Right atrium auricular region (tissue), 2 donors: ENCODE measurements around the gene FLNA. TPM values are rescaled to one million over a fixed set of nuclear protein-coding genes. Genes with fewer than 3 reads are reported as not detected.

ENCODE experiments used
- DNase-seq: peaks from one replicate; pipeline ENCODE4 v3.0.0-alpha.2; 2019; ENCODE audit warnings: low spot score
- H3K27ac ChIP-seq, 2 donors: fragments of 200-600 bp; sonication (generic); 1 replicate in 1 of 2; 2 replicates in 1 of 2; pipeline ENCODE4 v1.5.1; 2016 to 2019
- H3K27me3 ChIP-seq, 2 donors: fragments of 200-600 bp; sonication (generic); one replicate each; pipeline versions ENCODE4 v1.5.1 to v1.6.0; 2017 to 2019
- H3K36me3 ChIP-seq: fragments of 200-600 bp; sonication (generic); one replicate; pipeline ENCODE4 v1.5.1; 2016
- H3K4me1 ChIP-seq, 2 donors: fragments of 200-600 bp; sonication (generic); one replicate each; pipeline versions ENCODE4 v1.5.1 to v1.6.0; 2017 to 2019
- H3K4me3 ChIP-seq, 2 donors: fragments of 200-600 bp; sonication (generic); 1 replicate in 1 of 2; 2 replicates in 1 of 2; pipeline ENCODE4 v1.5.1; 2017 to 2019; ENCODE audit warnings: mild to moderate bottlenecking in 1 of 2, moderate library complexity in 1 of 2
- H3K9me3 ChIP-seq, 2 donors: fragments of 200-600 bp; sonication (generic); one replicate each; pipeline ENCODE4 v1.5.1; 2019
- total RNA-seq, 2 donors: library from RNA; depleted of rRNA; stranded (reverse); fragments of >200 nt; gene quantifications; one replicate each; pipeline ENCODE4 v1.1.0, GENCODE V29; 2016
- TF ChIP-seq, protein P1 (sequence below), 2 donors: fragments of 200-600 bp; sonication (generic); IDR thresholded peaks; one replicate each; pipeline ENCODE4 v1.5.1; 2019; ENCODE audit warnings: antibody characterized with exemption in 2 of 2

The FLNA gene
- total RNA-seq, 2 donors from 2014 or later = 263 to 419 TPM

GRCh38 chrX:154321152-154321551 is 53.3 kb downstream of the FLNA start:
- Histone ChIP-seq H3K27ac (no peak overlapping the region), H3K36me3 (no peaks in the 10 kb centered on the region), H3K27me3 (no peaks in the 10 kb centered on the region), H3K9me3 (no peaks in the 10 kb centered on the region), H3K4me1 (peaks cover 0 to 13% of the 10 kb centered on the region in 2 donors), H3K4me3 (no peak overlapping the region)
- TF ChIP-seq, protein P1, sequence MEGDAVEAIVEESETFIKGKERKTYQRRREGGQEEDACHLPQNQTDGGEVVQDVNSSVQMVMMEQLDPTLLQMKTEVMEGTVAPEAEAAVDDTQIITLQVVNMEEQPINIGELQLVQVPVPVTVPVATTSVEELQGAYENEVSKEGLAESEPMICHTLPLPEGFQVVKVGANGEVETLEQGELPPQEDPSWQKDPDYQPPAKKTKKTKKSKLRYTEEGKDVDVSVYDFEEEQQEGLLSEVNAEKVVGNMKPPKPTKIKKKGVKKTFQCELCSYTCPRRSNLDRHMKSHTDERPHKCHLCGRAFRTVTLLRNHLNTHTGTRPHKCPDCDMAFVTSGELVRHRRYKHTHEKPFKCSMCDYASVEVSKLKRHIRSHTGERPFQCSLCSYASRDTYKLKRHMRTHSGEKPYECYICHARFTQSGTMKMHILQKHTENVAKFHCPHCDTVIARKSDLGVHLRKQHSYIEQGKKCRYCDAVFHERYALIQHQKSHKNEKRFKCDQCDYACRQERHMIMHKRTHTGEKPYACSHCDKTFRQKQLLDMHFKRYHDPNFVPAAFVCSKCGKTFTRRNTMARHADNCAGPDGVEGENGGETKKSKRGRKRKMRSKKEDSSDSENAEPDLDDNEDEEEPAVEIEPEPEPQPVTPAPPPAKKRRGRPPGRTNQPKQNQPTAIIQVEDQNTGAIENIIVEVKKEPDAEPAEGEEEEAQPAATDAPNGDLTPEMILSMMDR (IDR thresholded peaks at IDR 0.05) = no peak
- DNase-seq = no peak

DNA sequence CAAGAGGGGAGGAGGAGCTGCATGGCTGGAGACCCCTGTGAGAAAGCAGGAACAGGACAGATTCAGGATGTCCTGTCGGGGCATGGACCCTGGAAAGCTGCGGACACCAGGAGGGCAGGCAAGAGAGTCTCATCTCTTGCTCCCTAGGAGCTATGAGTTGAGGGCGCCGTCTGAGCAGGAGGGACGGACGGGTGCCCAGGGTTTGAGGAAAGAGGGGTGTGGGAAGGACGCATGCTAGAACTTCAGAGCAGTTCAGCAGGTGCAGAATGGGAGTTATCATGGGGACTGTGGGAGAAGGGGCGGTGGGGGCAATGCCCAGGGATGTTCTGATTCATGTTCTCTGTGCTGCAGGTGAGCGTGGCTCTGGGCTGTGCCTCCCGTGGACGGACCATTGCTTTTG is 54.0 kb downstream of the FLNA start:
- no peak overlapping the region for H3K27ac ChIP-seq
- DNase-seq = no peak
- H3K4me1 ChIP-seq = peaks cover 0 to 5% of the 10 kb centered on the region in 2 donors
- no peaks in the 10 kb centered on the region for H3K36me3 ChIP-seq
- H3K9me3 ChIP-seq = no peaks in the 10 kb centered on the region
- TF ChIP-seq, protein P1 (IDR thresholded peaks at IDR 0.05) = no peak
- H3K27me3 ChIP-seq = no peaks in the 10 kb centered on the region
- no peak overlapping the region for H3K4me3 ChIP-seq

DNA sequence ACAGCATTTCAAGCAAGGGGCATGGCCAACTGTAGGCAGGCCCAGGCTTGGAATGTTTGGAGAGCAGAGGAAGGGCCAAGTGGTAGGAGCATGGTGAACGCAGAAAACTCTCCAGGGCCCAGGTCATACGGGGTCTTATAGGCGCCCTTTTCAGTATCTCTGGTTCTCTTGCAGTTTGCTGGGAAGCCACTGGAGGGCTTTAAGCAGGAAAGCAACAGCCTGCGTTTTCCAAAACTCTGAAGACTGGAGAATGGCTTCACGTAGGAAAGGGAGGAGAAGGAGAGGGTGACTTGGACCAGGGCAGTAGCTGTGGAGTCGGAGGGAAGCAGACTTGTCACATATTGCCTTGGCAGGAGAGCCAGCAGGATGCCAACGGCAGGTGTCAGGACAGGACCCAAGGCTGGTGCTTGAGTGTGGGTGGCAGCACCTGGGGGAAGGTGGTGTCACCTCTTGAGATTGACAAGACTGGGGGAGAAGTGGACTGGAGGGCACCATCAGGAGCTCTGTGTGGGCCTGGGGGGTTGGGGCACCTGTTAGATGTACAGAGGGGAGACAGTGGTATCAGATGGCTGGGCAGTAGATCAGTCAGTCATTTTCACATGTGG is 56.9 kb downstream of the FLNA start:
- Histone ChIP-seq H3K4me3 (no peak overlapping the region), H3K4me1 (no peaks in the 10 kb centered on the region), H3K9me3 (no peaks in the 10 kb centered on the region), H3K27me3 (no peaks in the 10 kb centered on the region), H3K27ac (no peak overlapping the region), H3K36me3 (no peaks in the 10 kb centered on the region)
- no peak for DNase-seq
- TF ChIP-seq, protein P1 (IDR thresholded peaks at IDR 0.05) = peak in 1 of 2 donors; percentile 59

- Histone ChIP-seq H3K4me3 (no peak overlapping the region), H3K4me1 (no peaks in the 10 kb centered on the region), H3K9me3 (no peaks in the 10 kb centered on the region), H3K27me3 (no peaks in the 10 kb centered on the region), H3K27ac (no peak overlapping the region), H3K36me3 (no peaks in the 10 kb centered on the region)
- TF ChIP-seq, protein P1 (IDR thresholded peaks at IDR 0.05) = no peak
- DNase-seq = no peak
Observed at GRCh38 chrX:154315416-154315815, 59.0 kb downstream of the FLNA start.

DNA sequence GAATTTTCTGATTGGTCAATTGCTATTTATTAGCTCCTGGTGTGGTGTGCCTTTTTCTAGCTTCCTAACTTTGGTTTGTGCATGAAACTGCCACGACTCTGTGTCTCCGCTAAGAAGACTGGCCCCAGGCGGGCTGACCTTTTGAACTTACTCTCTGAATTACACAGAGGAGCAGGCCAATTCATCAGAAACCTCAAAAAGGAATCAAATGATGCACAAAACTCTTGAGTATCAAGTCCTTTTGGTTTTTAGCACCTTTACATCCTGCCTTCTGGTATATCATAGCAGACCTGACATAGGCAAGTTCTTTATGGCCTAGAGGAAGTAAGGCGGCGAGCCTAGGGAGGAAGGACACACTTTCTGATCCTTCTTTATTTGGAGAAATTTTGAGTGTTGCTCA is 61.3 kb downstream of the FLNA start:
- no peak for DNase-seq
- H3K27me3 ChIP-seq = no peaks in the 10 kb centered on the region
- no peaks in the 10 kb centered on the region for H3K4me1 ChIP-seq
- H3K36me3 ChIP-seq = no peaks in the 10 kb centered on the region
- H3K4me3 ChIP-seq = no peak overlapping the region
- no peaks in the 10 kb centered on the region for H3K9me3 ChIP-seq
- TF ChIP-seq, protein P1 (IDR thresholded peaks at IDR 0.05) = no peak
- no peak overlapping the region for H3K27ac ChIP-seq

DNA sequence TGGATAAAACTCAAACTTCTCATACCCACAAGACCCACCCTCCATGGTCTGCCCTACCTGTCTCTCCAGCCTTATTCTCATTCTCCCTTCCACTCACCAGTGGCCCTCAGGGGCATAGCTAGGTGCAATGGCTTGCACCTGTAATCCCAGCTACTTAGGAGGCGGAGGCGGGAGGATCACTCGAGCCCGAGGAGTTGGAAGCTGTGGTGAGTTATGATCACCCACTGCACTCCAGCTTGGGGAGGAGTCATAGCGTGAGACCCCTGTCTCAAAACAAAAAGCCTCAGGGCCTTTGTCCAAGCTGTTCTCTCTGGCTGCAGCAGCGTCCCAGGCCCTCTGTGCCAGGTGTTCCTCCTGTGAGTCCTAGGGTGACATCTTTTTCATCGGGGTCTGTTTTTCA is 62.3 kb downstream of the FLNA start:
- no peak for DNase-seq
- H3K36me3 ChIP-seq = no peaks in the 10 kb centered on the region
- no peaks in the 10 kb centered on the region for H3K4me1 ChIP-seq

More for the DNA sequence above, 62.3 kb downstream of the FLNA start:
- H3K27ac ChIP-seq = no peak overlapping the region
- TF ChIP-seq, protein P1 (IDR thresholded peaks at IDR 0.05) = no peak
- H3K27me3 ChIP-seq = no peaks in the 10 kb centered on the region
- no peaks in the 10 kb centered on the region for H3K9me3 ChIP-seq
- no peak overlapping the region for H3K4me3 ChIP-seq
